Activated CD4-positive, alpha-beta T cell treated with anti-CD3 and anti-CD28 coated beads, Interleukin-2, Interleukin-4, amounts not matched to agents 100 ng/mL and 50 ng/mL, durations not matched to agents 16 hours and 8 hours (primary cell): ENCODE measurements around the gene PAX7.

Source experiments
- DNase-seq: peaks from one replicate; pipeline ENCODE4 v3.0.0-alpha.2; 2020; ENCODE audit warnings: low spot score

The PAX7 gene

DNA sequence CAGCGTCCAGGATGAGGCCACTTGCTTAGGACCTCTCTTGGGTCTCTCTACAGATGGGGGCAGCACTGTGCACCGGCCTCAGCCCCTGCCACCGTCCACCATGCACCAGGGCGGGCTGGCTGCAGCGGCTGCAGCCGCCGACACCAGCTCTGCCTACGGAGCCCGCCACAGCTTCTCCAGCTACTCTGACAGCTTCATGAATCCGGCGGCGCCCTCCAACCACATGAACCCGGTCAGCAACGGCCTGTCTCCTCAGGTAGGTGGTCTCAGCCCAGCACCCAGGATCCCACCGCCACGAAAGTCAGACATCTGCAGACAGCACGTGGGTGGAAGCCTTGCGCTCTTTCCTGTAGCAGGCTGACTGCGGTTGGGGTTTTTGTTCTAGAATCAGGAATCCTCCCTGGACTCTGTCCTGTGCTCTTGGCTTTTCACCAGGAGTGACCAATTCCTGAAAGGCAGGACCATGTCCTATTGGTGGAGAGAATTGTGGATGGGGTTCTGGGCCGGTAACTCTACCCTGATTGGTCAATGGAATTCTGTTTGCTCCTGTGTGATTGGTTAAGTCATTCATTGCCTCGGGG lies 72.5 kb downstream of the PAX7 start:
- no peak for DNase-seq

DNA sequence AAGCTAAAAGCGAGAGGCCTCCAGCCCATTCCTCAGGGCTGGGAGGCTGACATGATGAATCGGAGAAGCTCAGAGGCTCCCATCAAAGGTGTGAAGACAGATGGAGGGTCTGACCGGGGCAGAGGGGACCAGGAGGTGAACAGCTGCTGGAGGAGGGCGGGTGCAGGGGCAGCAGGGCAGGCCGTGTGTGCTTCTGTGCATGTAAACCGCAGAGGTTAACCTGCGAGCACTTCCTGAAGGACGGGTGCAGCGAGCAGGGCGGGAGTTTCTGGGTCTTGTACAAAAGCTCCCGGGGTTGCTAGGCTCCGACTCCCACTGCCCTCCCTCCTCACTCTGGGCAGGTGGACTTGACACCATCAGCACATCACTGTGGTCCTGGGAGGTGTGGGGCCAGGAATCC lies 75.2 kb downstream of the PAX7 start:
- no peak for DNase-seq

GRCh38 chr1:18707696-18708257 lies 77.1 kb downstream of the PAX7 start:
- DNase-seq: no peak

GRCh38 chr1:18710002-18710401 lies 79.4 kb downstream of the PAX7 start:
- DNase-seq: no peak

- no peak for DNase-seq
These were observed 80.4 kb downstream of the PAX7 start for GRCh38 chr1:18711003-18711402.

DNA sequence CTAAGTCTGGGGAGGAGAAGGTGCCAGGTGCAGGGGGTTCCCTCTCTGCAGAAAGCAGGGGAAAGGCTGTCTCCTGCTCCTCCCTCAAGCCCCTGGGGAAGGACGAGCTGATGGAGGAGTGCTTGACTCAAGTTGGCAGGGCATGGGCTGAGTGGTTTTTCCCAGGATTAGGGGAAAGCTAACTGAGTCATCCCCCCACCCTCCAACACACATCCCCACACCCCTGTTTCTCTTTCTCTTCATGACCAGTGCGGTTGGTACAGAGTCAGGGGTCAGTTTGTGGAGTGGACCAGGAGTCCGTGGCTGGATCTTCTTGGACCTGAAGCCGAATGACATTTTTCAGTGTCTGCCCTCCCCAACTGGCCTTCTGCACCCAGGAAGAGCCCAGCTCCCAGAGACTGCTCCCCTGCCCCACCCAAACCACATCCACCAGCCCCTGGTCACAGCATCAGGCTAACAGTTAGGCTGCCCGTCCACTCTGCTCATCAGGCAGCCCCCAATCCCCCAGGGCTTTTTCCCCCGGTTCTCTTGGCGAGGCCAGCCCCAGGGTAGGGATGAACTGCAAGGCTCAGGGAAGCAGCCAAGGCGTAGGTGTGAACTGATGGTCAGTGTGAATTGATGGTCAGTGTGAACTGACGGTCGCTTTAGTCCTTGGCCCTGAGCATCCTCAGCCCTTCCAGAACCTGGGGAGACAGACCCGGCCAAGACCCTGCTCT lies 81.0 kb downstream of the PAX7 start:
- no peak for DNase-seq

- no peak for DNase-seq
These were observed 81.6 kb downstream of the PAX7 start for GRCh38 chr1:18712252-18712600.

GRCh38 chr1:18714404-18715175 lies 83.9 kb downstream of the PAX7 start:
- no peak for DNase-seq

GRCh38 chr1:18716112-18716784 lies 85.6 kb downstream of the PAX7 start:
- DNase-seq: no peak

- no peak for DNase-seq
These were observed 86.4 kb downstream of the PAX7 start for GRCh38 chr1:18716785-18717678.

DNA sequence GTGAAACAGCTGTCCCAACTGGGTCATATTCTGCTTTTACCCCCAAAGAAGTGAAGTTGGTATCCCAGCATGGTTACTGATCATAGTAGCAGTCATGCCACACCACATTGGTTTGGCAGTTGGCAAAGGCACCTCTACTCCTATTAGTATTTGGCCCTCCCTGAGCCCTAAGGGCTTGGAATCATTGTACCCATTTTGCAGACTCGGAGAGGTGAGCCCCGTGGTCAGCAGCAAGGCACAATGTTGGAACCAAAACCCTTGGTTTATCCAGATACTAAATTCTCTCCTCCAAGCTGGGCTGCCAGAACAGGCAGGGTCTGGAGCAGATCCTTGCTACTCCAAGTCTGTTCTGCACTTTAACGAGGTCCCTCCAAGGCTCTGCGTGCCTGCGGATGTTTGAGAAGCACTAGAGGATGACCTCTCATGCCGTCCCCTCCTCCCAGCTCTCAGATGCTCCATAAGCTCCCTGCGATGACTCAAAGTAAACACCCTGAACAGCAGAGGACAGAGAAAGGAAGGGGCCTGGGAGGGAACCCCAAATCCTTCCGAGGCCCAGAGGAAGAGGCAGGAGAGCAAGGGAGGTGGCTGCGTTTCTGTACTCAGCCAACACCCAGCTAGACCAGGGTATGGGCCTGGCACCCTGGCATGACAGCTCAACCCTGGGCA lies 89.3 kb downstream of the PAX7 start:
- DNase-seq: no peak

DNA sequence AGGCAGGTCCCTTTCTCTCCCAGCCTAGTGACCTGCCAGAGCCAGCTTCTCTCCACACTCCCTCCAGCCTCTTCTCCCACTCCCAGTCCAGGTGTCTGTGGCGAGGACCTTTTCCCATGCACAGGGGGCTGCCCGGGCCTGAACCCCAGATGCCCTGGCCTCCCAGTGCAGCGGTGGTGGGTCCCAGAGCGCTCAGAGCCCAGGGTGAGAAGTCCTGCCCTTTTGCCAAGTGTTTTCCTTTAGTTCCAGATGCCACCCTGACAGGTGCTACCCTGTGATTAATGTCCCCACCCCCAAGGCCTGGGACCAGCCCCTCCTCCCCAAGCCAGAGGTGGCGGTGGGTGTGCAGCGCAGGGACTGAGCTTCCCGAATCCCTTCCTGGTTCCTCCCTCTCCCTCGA lies 90.4 kb downstream of the PAX7 start:
- DNase-seq: no peak

DNA sequence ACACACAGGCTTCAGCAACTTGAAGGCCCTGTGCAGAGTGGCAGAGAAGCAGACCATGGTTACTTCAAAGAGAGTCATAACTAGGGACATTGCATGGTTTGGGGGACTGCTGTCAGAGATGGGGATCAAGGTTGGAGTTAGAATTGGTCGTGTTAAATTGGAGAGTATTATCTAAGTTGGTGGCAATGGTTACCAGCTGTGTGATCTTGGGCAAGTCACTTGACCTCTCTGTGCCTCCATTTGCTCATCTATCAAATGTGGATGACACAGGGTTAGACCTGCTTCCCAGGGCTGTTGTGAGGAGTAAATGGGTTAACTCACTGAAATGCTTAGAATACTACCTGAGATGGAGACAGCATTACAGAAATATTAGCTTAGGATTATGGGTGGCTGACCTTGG lies 91.1 kb downstream of the PAX7 start:
- DNase-seq: no peak

DNA sequence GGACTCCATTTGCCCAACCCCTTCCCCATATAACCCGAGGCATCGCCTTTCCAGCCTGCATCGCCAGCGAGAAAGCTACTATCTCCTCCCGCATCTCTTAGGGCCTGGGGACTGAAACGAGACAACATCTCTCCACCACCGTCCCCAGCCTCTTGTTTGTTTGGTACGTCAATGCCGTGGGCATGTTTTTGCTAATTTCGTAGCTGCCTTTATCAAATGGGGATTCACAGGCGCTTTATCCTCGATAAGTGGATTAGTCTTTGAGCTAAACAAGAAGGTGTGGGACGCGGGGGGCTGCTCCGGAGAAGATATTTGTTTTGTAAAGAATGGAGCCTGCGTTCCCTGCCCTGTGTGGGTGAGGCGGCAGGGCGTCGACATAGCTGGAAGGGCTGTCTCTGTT lies 91.6 kb downstream of the PAX7 start:
- no peak for DNase-seq

DNA sequence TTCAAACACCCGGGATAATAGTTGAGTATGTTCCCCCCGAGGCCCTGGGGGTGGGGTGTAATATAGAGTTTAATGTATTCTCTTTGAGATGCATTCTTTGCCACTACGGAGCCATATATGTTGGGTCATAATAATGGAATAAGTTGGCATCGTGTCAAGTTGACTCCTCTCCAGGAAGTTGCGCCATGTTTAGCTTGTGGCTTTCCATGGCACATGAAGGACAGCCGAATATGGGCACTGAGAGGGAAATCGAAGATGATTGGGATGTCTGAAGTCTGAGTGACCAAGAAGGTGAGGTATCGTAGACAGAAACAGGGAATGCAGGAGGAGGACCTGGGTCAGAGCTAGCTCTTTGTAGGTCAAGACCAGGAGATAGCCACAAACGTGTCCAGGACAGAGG lies 92.6 kb downstream of the PAX7 start:
- no peak for DNase-seq

- no peak for DNase-seq
These were observed 93.2 kb downstream of the PAX7 start for GRCh38 chr1:18723701-18724411.

GRCh38 chr1:18724801-18725200 lies 94.2 kb downstream of the PAX7 start:
- DNase-seq: no peak

GRCh38 chr1:18725231-18725895 lies 94.7 kb downstream of the PAX7 start:
- no peak for DNase-seq

GRCh38 chr1:18726368-18726767 lies 95.7 kb downstream of the PAX7 start:
- DNase-seq: no peak

GRCh38 chr1:18727956-18728355 lies 97.3 kb downstream of the PAX7 start:
- no peak for DNase-seq
